GM10266 (cell line): ENCODE measurements around the gene PPP1R12A.
"Not testable (repeated sequence)": the region's sequence is repeated elsewhere in the genome, so short reads cannot be mapped to it uniquely, and the experiment has no call there.

Experiments
- DNase-seq: peaks from one replicate; pipeline ENCODE4 v3.0.0; 2012; ENCODE audit errors: extremely low spot score
- TF ChIP-seq, protein P1 (sequence below): IDR thresholded peaks from 2 replicates; pipeline ENCODE4 v1.5.1; 2012; ENCODE audit warnings: mild to moderate bottlenecking, low read depth; ENCODE audit not compliant: control insufficient read depth, insufficient read depth; ENCODE audit errors: missing control alignments

The PPP1R12A gene

DNA sequence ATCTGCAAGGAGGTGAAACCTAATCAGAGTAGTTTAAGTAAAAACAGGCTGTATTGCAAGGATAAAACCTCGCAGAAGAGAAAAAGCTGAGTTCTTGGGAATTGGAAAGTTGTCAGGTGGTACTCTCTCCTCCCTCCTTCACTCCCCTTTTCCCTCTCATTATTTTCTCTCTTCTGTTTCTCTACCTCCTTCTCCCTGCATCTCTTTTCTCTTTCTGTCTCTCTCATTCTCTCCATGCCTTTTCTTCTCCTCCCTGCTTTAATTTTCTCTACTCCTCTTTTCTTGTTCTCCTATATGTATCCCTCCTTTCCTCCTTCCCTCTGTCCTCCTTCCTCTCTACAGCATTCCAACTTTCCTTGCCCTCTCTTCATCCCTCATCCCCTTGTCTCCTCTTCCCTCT lies 14.2 kb upstream of the PPP1R12A start:
- TF ChIP-seq, protein P1, sequence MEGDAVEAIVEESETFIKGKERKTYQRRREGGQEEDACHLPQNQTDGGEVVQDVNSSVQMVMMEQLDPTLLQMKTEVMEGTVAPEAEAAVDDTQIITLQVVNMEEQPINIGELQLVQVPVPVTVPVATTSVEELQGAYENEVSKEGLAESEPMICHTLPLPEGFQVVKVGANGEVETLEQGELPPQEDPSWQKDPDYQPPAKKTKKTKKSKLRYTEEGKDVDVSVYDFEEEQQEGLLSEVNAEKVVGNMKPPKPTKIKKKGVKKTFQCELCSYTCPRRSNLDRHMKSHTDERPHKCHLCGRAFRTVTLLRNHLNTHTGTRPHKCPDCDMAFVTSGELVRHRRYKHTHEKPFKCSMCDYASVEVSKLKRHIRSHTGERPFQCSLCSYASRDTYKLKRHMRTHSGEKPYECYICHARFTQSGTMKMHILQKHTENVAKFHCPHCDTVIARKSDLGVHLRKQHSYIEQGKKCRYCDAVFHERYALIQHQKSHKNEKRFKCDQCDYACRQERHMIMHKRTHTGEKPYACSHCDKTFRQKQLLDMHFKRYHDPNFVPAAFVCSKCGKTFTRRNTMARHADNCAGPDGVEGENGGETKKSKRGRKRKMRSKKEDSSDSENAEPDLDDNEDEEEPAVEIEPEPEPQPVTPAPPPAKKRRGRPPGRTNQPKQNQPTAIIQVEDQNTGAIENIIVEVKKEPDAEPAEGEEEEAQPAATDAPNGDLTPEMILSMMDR = no peak
- DNase-seq = no peak

DNA sequence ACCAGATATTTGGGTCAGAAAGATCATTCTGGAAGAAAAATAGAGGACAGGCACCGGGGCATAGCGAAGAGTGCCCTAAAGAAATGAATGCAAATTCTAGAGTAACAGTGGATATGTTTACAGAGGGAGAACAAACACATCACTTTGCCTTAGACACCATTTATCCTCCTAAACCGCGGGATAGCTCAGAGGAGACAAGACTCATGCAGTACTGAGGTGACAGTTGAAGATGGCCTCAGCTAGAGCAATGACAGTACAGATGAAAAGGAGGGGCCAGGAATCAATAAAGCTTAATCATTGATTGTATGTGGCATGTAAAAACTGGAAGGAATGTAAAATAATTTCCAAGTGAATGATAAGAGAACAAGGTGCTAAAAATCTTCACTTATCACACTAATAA lies 10.5 kb upstream of the PPP1R12A start:
- TF ChIP-seq, protein P1 = no peak
- DNase-seq = no peak

DNA sequence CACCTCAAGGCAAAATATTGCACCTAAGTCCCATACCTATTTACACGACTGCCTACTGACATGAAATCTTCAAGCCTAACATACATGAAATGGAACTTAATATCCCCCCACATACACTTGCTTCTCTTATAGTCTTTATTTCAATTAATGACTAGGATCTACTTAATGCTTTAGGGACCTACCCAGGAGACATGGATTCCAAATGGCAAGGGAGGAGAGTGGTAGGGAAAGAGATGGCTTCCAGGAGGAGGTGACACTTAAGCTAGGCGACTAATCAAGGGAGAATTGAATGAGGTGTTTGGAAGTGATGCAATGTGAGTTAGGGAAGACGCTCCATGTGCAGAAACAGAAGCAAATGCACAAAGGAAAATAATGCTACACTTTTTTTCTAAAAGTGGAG lies 9.7 kb upstream of the PPP1R12A start:
- TF ChIP-seq, protein P1 = no peak
- no peak for DNase-seq

DNA sequence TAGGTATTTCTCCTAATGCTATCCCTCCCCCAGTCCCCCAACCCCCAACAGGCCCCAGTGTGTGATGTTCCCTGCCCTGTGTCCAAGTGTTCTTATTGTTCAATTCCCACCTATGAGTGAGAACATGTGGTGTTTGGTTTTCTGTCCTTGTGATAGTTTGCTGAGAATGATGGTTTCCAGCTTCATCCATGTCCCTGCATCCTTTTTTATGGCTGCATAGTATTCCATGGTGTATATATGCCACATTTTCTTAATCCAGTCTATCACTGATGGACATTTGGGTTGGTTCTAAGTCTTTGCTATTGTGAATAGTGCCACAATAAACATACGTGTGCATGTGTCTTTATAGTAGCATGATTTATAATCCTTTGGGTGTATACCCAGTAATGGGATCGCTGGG lies 7.9 kb upstream of the PPP1R12A start:
- DNase-seq = not testable (repeated sequence)

DNA sequence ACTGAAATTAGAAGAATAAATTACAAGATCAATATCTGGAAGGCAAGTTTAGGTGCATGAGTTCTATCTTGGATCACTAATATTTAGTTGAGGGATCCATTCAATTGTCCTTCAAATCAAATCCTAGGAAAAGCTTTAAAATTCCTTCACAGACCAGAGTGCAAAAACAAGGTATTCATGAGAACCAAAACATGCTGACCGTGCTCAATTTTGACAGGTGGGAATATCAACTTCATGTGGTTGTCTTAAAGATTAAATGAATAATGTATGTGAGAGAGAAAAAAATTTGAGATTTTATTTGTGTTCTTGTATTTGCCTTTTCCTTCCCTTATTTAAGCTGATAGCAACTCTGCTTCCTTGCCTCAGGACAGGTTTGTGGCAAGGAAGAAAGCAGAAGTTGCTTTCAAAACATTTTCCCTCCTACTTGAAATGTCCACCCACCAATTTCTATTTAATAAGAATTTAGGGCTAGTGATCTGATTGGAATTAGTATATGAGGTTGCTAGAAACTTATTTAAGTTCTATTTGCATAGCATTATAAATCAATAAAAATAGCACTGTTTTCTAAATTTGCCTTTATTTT lies 4.9 kb upstream of the PPP1R12A start:
- TF ChIP-seq, protein P1 = no peak
- DNase-seq = no peak

DNA sequence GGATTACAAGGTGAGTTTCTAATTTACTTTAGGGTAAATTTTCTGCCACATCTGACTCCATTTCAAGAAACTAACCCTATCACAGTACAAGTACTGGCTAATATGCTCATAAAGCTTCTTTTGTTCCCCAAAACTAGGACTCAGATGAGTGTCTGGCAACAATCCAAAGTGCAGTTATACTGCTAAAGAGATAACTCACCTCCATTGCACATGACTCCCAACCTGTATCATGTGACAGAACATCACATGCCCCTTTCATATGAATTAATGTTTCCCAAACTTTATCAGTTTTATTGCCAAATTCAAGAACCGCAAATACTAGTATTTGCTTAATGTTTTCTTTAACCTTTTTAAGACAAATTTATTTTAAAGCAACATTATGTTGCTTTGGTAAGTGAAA lies 3.9 kb upstream of the PPP1R12A start:
- DNase-seq = no peak

DNA sequence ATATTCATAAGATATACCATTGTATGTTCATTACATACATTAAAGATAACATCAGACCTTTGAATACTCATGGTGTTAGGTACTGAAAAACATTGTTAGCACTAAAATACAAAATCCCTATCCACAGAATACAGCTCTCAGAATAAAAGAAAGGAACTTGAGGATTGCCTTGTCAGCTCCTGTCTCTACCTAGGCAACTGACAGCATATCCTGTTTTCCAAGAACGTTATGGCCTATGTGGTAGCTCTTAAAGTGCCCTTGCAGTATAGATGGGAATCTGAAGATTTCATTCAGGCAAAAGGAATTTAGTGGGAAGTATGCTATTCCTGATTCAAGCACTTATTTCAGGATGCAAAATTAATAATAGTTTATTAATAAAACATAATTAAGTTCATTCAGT lies 1.8 kb upstream of the PPP1R12A start:
- TF ChIP-seq, protein P1 = no peak
- no peak for DNase-seq

More for the DNA sequence above, 3.9 kb upstream of the PPP1R12A start:
- TF ChIP-seq, protein P1 = no peak

DNA sequence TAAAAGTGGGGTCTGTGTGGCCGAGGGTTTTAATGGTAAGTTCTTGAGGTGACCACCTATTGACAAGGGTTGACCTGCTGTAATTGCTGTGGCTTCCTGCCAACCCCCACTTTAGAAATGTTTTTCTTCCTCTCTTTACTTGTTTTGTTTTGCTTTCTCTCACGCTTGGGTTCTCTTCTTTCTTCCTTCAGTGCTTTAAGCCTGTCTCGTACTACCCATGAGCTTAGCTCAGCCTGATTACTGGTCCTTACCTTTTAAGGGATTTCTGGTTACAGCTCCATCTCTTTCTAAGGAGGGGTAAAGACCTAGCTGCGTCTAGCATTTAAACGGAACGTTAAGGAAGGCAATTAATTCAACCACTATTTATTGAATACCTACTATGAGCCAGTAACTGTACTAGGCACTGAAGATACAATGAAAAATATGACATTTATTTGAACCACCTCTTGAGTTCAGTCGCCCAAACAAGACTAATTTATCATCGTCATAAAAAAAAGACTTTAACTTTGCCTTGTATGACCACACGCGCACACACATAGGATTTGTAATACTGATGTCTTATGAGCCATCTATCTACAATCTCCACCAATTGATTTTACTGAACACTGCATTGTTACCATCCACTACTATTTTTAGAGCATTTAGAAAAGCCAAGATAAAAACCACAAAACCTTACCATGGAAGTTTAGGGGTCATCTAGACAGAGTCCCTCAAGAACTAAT lies 888 bp upstream of the PPP1R12A start:
- TF ChIP-seq, protein P1 = no peak
- DNase-seq = no peak
